HEK293 (cell line): ENCODE data around the gene GPBP1.

Source experiments
- CTCF ChIA-PET: fragments of 350-600 bp; formaldehyde crosslinking; extraction: SDS; loops from one replicate; lab custom pipeline; 2021; ENCODE audit warnings: antibody characterized with exemption; lab: Yijun Ruan, JAX
- POLR2A ChIA-PET: fragments of 300-600 bp; formaldehyde crosslinking; extraction: SDS; loops from one replicate; lab custom pipeline; 2020; ENCODE audit warnings: antibody characterized with exemption, inconsistent platforms; lab: Yijun Ruan, JAX
- H3K27ac ChIP-seq: fragments of 200-500 bp; sonication (Bioruptor generic); 2 replicates; pipeline ENCODE4 v1.5.1; 2014; ENCODE audit warnings: low read depth, low read length, control low read depth, inconsistent platforms; ENCODE audit errors: extremely low read depth
- H3K36me3 ChIP-seq, 2 experiments: fragments of 200-500 bp in 1 of 2; sonication (Bioruptor generic) in 1 of 2; 1 replicate in 1 of 2; 2 replicates in 1 of 2; pipeline ENCODE4 v1.5.1; 2014 to 2017; ENCODE audit warnings: inconsistent platforms in 2 of 2, low read length in 2 of 2; ENCODE audit not compliant: control insufficient read depth in 2 of 2, insufficient read depth in 1 of 2
- H3K4me1 ChIP-seq: fragments of 200-500 bp; sonication (Bioruptor generic); 2 replicates; pipeline ENCODE4 v1.5.1; 2014; ENCODE audit warnings: mild to moderate bottlenecking, low read length, inconsistent platforms; ENCODE audit not compliant: control insufficient read depth, insufficient read depth
- H3K4me3 ChIP-seq: 2 replicates; pipeline ENCODE4 v1.5.1; 2011; ENCODE audit warnings: low read depth, mild to moderate bottlenecking, control low read depth, low read length, moderate library complexity
- H3K9me3 ChIP-seq: fragments of 200-500 bp; sonication (Bioruptor generic); 2 replicates; pipeline ENCODE4 v1.5.1; 2014; ENCODE audit warnings: low read depth, low read length, inconsistent platforms; ENCODE audit not compliant: control insufficient read depth, insufficient read depth
- ATF2 ChIP-seq: fragments of 450-650 bp; formaldehyde crosslinking; IDR thresholded peaks from 2 replicates; pipeline ENCODE4 v1.5.1; 2016; ENCODE audit warnings: missing biosample characterization, missing genetic modification characterization, low read depth
- GLIS1 ChIP-seq: fragments of 450-650 bp; formaldehyde crosslinking; IDR thresholded peaks from 2 replicates; pipeline ENCODE4 v1.5.1; 2016; ENCODE audit warnings: missing biosample characterization, missing genetic modification characterization
- KLF9 ChIP-seq: fragments of 450-650 bp; formaldehyde crosslinking; IDR thresholded peaks from 2 replicates; pipeline ENCODE4 v1.5.1; 2016; ENCODE audit warnings: missing biosample characterization, missing genetic modification characterization, low read depth
- PRDM4 ChIP-seq: fragments of 450-650 bp; formaldehyde crosslinking; IDR thresholded peaks from 2 replicates; pipeline ENCODE4 v1.5.1; 2017; ENCODE audit warnings: missing biosample characterization, missing genetic modification characterization
- SP3 ChIP-seq: fragments of 450-650 bp; formaldehyde crosslinking; IDR thresholded peaks from 2 replicates; pipeline ENCODE4 v1.5.1; 2016; ENCODE audit warnings: missing biosample characterization, missing genetic modification characterization
- ZBTB1 ChIP-seq: fragments of 450-650 bp; formaldehyde crosslinking; IDR thresholded peaks from 2 replicates; pipeline ENCODE4 v1.5.1; 2016; ENCODE audit warnings: missing biosample characterization, missing genetic modification characterization
- ZBTB26 ChIP-seq: fragments of 450-650 bp; formaldehyde crosslinking; optimal IDR thresholded peaks from 2 replicates; pipeline ENCODE3; 2016; ENCODE audit warnings: missing biosample characterization, mild to moderate bottlenecking, missing genetic modification characterization
- ZBTB49 ChIP-seq: fragments of 450-650 bp; formaldehyde crosslinking; IDR thresholded peaks from 2 replicates; pipeline ENCODE4 v1.5.1; 2016; ENCODE audit warnings: missing biosample characterization, missing genetic modification characterization, low read depth
- ZBTB7A ChIP-seq: fragments of 450-650 bp; formaldehyde crosslinking; IDR thresholded peaks from 2 replicates; pipeline ENCODE4 v1.5.1; 2016; ENCODE audit warnings: low read depth, missing biosample characterization, missing genetic modification characterization
- ZFHX2 ChIP-seq: fragments of 450-650 bp; formaldehyde crosslinking; conservative IDR thresholded peaks from 2 replicates; pipeline ENCODE4 v1.5.1; 2016; ENCODE audit warnings: missing biosample characterization, missing genetic modification characterization
- ZFP37 ChIP-seq: fragments of 450-650 bp; formaldehyde crosslinking; IDR thresholded peaks from 2 replicates; pipeline ENCODE4 v1.5.1; 2016; ENCODE audit warnings: missing biosample characterization, missing genetic modification characterization
- ZFP41 ChIP-seq: fragments of 450-650 bp; formaldehyde crosslinking; IDR thresholded peaks from 2 replicates; pipeline ENCODE4 v1.5.1; 2016; ENCODE audit warnings: missing biosample characterization, missing genetic modification characterization, borderline replicate concordance
- ZNF133 ChIP-seq: fragments of 450-650 bp; formaldehyde crosslinking; IDR thresholded peaks from 2 replicates; pipeline ENCODE4 v1.5.1; 2016; ENCODE audit warnings: missing biosample characterization, missing genetic modification characterization
- ZNF169 ChIP-seq: fragments of 450-650 bp; formaldehyde crosslinking; IDR thresholded peaks from 2 replicates; pipeline ENCODE4 v1.5.1; 2016; ENCODE audit warnings: missing biosample characterization, missing genetic modification characterization
- ZNF280D ChIP-seq: fragments of 450-650 bp; formaldehyde crosslinking; IDR thresholded peaks from 2 replicates; pipeline ENCODE4 v1.5.1; 2016; ENCODE audit warnings: missing biosample characterization, missing genetic modification characterization
- ZNF335 ChIP-seq: fragments of 450-650 bp; formaldehyde crosslinking; conservative IDR thresholded peaks from 2 replicates; pipeline ENCODE4 v1.5.1; 2016; ENCODE audit warnings: missing biosample characterization, missing genetic modification characterization
- ZNF341 ChIP-seq: fragments of 450-650 bp; formaldehyde crosslinking; IDR thresholded peaks from 2 replicates; pipeline ENCODE4; 2016; ENCODE audit warnings: low read depth, missing biosample characterization, missing genetic modification characterization
- ZNF404 ChIP-seq: fragments of 450-650 bp; formaldehyde crosslinking; IDR thresholded peaks from 2 replicates; pipeline ENCODE4 v1.5.1; 2017; ENCODE audit warnings: missing biosample characterization, missing genetic modification characterization
- ZNF514 ChIP-seq: fragments of 450-650 bp; formaldehyde crosslinking; IDR thresholded peaks from 2 replicates; pipeline ENCODE4 v1.5.1; 2016; ENCODE audit warnings: missing biosample characterization, missing genetic modification characterization
- ZNF521 ChIP-seq: fragments of 450-650 bp; formaldehyde crosslinking; IDR thresholded peaks from 2 replicates; pipeline ENCODE4 v1.5.1; 2017; ENCODE audit warnings: missing biosample characterization, mild to moderate bottlenecking, missing genetic modification characterization
- ZNF530 ChIP-seq: fragments of 450-650 bp; formaldehyde crosslinking; IDR thresholded peaks from 2 replicates; pipeline ENCODE4 v1.5.1; 2016; ENCODE audit warnings: low read depth, missing biosample characterization, missing genetic modification characterization
- ZNF585B ChIP-seq: fragments of 450-650 bp; formaldehyde crosslinking; IDR thresholded peaks from 2 replicates; pipeline ENCODE4 v1.5.1; 2016; ENCODE audit warnings: missing biosample characterization, missing genetic modification characterization
- ZNF692 ChIP-seq: fragments of 450-650 bp; formaldehyde crosslinking; IDR thresholded peaks from 2 replicates; pipeline ENCODE4 v1.5.1; 2016; ENCODE audit warnings: missing biosample characterization, missing genetic modification characterization
- ZNF830 ChIP-seq: fragments of 450-650 bp; IDR thresholded peaks from 2 replicates; pipeline ENCODE4 v1.5.0; 2018; ENCODE audit warnings: missing biosample characterization, missing genetic modification characterization, low read depth, mild to moderate bottlenecking, moderate library complexity

Gene GPBP1

GRCh38 chr5:57258052-57258451 is 84.2 kb downstream of the GPBP1 start (continued):
- TF ChIP-seq ZNF280D (tag by site-specific recombination) (no peak), ZNF169 (tag by site-specific recombination) (no peak), ZNF133 (tag by site-specific recombination) (no peak), ZNF341 (tag by site-specific recombination) (no peak), ZNF335 (tag by site-specific recombination) (no peak), ZNF585B (tag by site-specific recombination) (no peak), ZBTB7A (no peak), SP3 (tag by site-specific recombination) (no peak), ZBTB1 (tag by site-specific recombination) (no peak), PRDM4 (tag by site-specific recombination) (no peak)

GRCh38 chr5:57258943-57259342 is 85.1 kb downstream of the GPBP1 start:
- CTCF ChIA-PET = no interaction called here
- Histone ChIP-seq H3K36me3 (peaks cover 45 to 89% of the 10 kb centered on the region in 2 experiments), H3K4me1 (no peaks in the 10 kb centered on the region), H3K4me3 (no peak overlapping the region), H3K27ac (no peak overlapping the region), H3K9me3 (no peaks in the 10 kb centered on the region)
- no peak for TF ChIP-seq ZNF521
- no peak for TF ChIP-seq ZNF335 (tag by site-specific recombination)
- TF ChIP-seq ZFHX2 (tag by site-specific recombination) = no peak
- TF ChIP-seq ZNF692 = no peak
- no peak for TF ChIP-seq ZNF514 (tag by site-specific recombination)
- no peak for TF ChIP-seq ZNF404 (tag by site-specific recombination)
- no peak for TF ChIP-seq ZNF530
- TF ChIP-seq KLF9 = no peak
- TF ChIP-seq ZBTB26 (tag by site-specific recombination) = no peak
- TF ChIP-seq ATF2 (tag by site-specific recombination) = no peak
- TF ChIP-seq ZFP41 (tag by site-specific recombination) = no peak
- no peak for TF ChIP-seq GLIS1
- TF ChIP-seq ZFP37 (tag by site-specific recombination) = no peak
- TF ChIP-seq ZBTB49 (tag by site-specific recombination) = no peak
- TF ChIP-seq ZNF830 (tag by site-specific recombination) = no peak
- POLR2A ChIA-PET = no interaction called here
